Psoas muscle (tissue), 8 donors: Measurements from ENCODE around the gene VWA8. TPM values are rescaled to one million over a fixed set of nuclear protein-coding genes. Genes with fewer than 3 reads are reported as not detected.

ENCODE experiments used
- ATAC-seq, 4 donors: fragments of 200-7000 bp; cut with Tn5 transposase; one replicate each; pipeline ENCODE4 v1.9.1; 2020; ENCODE audit warnings: moderate library complexity in 3 of 4, mild to moderate bottlenecking in 2 of 4
- DNase-seq, 2 donors: peaks; one replicate each; pipeline ENCODE4 v3.0.0-alpha.2; 2020
- H3K27ac ChIP-seq: fragments of 200-600 bp; one replicate; pipeline ENCODE4 v1.8.0; 2022
- H3K27me3 ChIP-seq, 3 donors: fragments of 200-600 bp in 1 of 3; one replicate each; pipeline versions ENCODE4 v1.6.1 to v1.8.0; 2013 to 2022; ENCODE audit warnings: low read length in 2 of 3, mild to moderate bottlenecking in 2 of 3, moderate library complexity in 1 of 3; ENCODE audit not compliant: insufficient read depth in 3 of 3
- H3K36me3 ChIP-seq, 2 donors: fragments of 200-600 bp in 1 of 2; one replicate each; pipeline versions ENCODE4 v1.6.1 to v1.8.0; 2013 to 2022; ENCODE audit warnings: low read depth in 1 of 2, mild to moderate bottlenecking in 1 of 2, moderate library complexity in 1 of 2; ENCODE audit not compliant: insufficient read depth in 1 of 2
- H3K4me1 ChIP-seq: fragments of 200-600 bp; one replicate; pipeline ENCODE4 v1.8.0; 2022
- H3K4me3 ChIP-seq: fragments of 200-600 bp; one replicate; pipeline ENCODE4 v1.8.0; 2022; ENCODE audit warnings: mild to moderate bottlenecking
- H3K9me3 ChIP-seq: fragments of 200-600 bp; one replicate; pipeline ENCODE4 v1.8.0; 2022
- WGBS, 3 donors: extraction: QIAGEN DNeasy Blood & Tissue Kit; methylation state at CpG; one replicate each; pipeline versions ENCODE4 v1.1.6 to v1.1.7; 2013; 5-methylcytosine and 5-hydroxymethylcytosine counted together
- intact Hi-C, 2 donors: fragments of 100-400 bp; cut with DNase I; formaldehyde crosslinking; loops; one replicate each; pipeline versions ENCODE4 v1.11.0 to v1.14.2; 2022
- polyA plus RNA-seq, 3 donors: library from polyadenylated mRNA; stranded (reverse); fragments of 200-250 nt; gene quantifications; one replicate each; pipeline ENCODE4 v1.2.3, GENCODE V29; 2013
- total RNA-seq, 4 donors: library from RNA; stranded (reverse); fragmentation: NEBNext Ultra II Directional in 2 of 4; extraction: Animal tissue kit (Norgen Biotek cat#: 25700) in 2 of 4; gene quantifications; one replicate each; pipeline versions ENCODE4 v1.2.1 to v1.2.4, GENCODE V29; 2021 to 2023
- TF ChIP-seq, protein P1 (sequence below): fragments of 200-600 bp; IDR thresholded peaks from one replicate; pipeline ENCODE4 v1.8.0; 2022; ENCODE audit warnings: antibody characterized with exemption
- donor health status: healthy with polysubstance abuse.
- donor health status: DM: no; HTN: no; CAD: no; lungs with moderate emphysema.
- donor health status: Bipolar disorder and iron deficiency.
- donor health status: healthy.
- donor health status: DM: yes; HTN: yes; CAD: no.
- donor health status: DM: no; HTN: no; CAD: no.
- donor health status: DM: no; HTN: no; CAD: no.
- donor health status: DM: yes; HTN: yes; CAD: no.

Gene VWA8
- total and polyA plus RNA-seq, 7 donors = 8.6 to 50.5 (median 30.1) TPM

DNA sequence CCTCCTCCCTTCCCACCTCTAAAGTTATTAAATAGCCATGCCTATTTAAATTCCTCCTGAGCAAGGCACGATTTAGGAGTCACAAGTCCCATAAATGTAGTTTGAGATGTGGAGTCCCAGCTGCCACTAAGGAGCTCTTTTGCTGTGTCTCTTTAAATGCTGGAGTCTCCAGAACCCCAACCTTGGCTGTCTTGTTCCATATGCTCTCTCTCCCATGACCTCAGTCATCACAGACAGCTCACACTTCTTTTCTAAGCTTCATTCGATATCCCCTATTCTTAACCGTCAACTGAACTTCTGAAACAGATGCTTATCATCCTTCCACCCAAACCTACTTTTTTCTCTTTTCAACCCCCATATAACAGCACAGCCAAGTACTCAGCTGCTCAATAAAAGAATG, 197.1 kb downstream of the VWA8 start:
- no peak overlapping the region for H3K27ac ChIP-seq
- ATAC-seq = no peak
- intact Hi-C loops = loop anchor here in 1 of 2 donors (10.0 kb wide), 1 partner anchor 51 kb away; no protein-coding TSS in a partner anchor
- 39 to 49% (median 40%) methylated on average over 3 of the region's 3 CpGs for WGBS, 3 donors
- DNase-seq = no peak
- no peak overlapping the region for H3K4me3 ChIP-seq
- peaks cover 0 to 17% of the 10 kb centered on the region in 2 donors for H3K36me3 ChIP-seq
- no peaks in the 10 kb centered on the region for H3K27me3 ChIP-seq
- H3K4me1 ChIP-seq = no peaks in the 10 kb centered on the region
- H3K9me3 ChIP-seq = no peaks in the 10 kb centered on the region
- TF ChIP-seq, protein P1, sequence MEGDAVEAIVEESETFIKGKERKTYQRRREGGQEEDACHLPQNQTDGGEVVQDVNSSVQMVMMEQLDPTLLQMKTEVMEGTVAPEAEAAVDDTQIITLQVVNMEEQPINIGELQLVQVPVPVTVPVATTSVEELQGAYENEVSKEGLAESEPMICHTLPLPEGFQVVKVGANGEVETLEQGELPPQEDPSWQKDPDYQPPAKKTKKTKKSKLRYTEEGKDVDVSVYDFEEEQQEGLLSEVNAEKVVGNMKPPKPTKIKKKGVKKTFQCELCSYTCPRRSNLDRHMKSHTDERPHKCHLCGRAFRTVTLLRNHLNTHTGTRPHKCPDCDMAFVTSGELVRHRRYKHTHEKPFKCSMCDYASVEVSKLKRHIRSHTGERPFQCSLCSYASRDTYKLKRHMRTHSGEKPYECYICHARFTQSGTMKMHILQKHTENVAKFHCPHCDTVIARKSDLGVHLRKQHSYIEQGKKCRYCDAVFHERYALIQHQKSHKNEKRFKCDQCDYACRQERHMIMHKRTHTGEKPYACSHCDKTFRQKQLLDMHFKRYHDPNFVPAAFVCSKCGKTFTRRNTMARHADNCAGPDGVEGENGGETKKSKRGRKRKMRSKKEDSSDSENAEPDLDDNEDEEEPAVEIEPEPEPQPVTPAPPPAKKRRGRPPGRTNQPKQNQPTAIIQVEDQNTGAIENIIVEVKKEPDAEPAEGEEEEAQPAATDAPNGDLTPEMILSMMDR = no peak

DNA sequence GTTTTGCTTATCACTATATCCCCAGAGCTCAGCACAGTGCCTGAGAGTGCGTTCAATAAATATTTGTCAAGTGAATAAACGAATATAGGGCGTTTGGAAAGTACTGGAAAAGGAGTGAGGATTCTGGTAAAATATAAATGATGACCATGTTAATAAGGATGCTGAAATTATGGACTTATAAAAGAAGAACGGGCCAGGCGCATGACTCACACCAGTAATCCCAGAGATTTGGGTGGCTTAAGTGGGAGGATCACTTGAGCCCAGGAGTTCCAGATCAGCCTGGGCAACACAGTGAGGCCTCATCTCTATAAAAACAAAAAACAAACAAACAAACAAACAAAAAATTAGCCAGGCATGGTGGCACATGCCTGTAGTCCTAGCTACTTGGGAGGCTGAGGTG, 198.1 kb downstream of the VWA8 start:
- Histone ChIP-seq H3K9me3 (no peaks in the 10 kb centered on the region), H3K27ac (no peak overlapping the region), H3K36me3 (peaks cover 0 to 20% of the 10 kb centered on the region in 2 donors), H3K27me3 (no peaks in the 10 kb centered on the region), H3K4me3 (no peak overlapping the region), H3K4me1 (no peaks in the 10 kb centered on the region)
- intact Hi-C loops = loop anchor here in 1 of 2 donors (10.0 kb wide), 1 partner anchor 52 kb away; no protein-coding TSS in a partner anchor
- DNase-seq (no peak), ATAC-seq (no peak)
- 92 to 95% (median 93%) methylated on average over 5 of the region's 5 CpGs for WGBS, 3 donors
- TF ChIP-seq, protein P1 = no peak

DNA sequence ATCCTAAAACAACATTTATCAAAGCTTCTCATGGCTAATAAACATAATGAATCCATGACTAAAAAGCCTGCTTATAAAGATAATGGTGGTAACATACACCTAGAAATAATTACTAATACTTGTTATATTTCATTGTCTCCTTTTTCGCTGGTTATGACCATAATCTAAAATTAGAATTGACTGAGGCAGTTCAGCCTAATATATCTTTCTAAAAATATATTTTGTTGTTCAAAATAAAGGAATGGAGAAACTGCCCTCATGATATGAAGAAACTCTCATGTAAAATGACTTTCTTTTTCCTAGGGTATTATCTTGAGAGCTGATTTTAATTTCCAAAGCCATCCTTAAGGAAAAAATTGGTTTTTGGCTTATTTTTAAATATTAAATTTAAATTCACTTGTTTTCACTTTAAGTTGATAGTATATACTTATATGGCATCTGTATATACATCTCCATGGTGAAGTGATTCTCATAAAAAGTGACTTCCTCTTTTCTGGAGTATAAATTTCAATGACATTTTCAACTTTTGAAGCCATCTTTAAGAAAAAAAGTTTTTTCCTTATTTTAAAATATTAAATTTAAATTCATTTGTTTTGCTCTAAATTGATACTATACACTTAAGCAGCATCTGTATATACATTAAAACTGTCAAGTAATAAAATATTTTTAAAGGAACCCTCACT, 204.6 kb downstream of the VWA8 start:
- no peaks in the 10 kb centered on the region for H3K9me3 ChIP-seq
- H3K4me1 ChIP-seq = peaks cover 8% of the 10 kb centered on the region
- no peaks in the 10 kb centered on the region for H3K27me3 ChIP-seq
- peak overlapping the region; percentile 42 for H3K27ac ChIP-seq
- DNase-seq (no peak), ATAC-seq (peak in 2 of 4 donors; percentile 50 to 67)
- WGBS, 3 donors = 24 to 39% (median 27%) methylated on average over 1 of the region's 1 CpG
- H3K4me3 ChIP-seq = no peak overlapping the region
- intact Hi-C loops = no loop called here
- H3K36me3 ChIP-seq = peaks cover 0 to 20% of the 10 kb centered on the region in 2 donors
- TF ChIP-seq, protein P1 = no peak

DNA sequence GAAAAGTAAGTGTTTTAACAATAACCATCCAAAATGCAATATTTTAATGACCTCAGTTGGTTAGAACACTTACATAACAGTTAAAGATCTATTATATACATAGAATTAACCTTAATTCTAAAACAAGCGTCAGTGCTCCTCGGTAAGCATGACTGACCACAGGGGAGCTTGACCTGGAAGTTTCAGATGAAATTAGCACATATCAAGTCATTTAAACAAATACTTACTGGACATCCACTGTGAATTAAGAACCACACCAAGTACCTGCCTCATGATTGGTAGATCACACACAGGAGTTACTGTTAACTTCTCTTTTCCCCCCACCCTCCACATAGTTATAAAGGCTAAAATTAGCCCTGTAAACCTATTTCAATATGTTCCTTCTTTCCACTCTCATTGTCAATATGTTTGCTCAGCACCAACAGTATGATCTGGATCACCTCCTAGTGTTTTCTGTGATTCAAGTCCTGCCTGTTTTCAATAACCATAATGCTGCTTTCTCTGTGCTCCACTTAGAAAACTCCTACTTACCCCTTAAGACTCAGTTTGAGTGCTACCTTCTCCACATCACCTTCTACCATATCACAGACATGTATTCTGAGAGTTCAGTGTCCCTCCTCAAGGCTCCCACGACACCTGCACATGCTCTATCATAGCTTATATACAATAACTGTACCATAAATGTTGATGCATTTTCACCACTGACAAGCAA, 209.0 kb downstream of the VWA8 start:
- no peak overlapping the region for H3K4me3 ChIP-seq
- TF ChIP-seq, protein P1 = no peak
- H3K27ac ChIP-seq = no peak overlapping the region

More for the DNA sequence above, 209.0 kb downstream of the VWA8 start:
- no peaks in the 10 kb centered on the region for H3K27me3 ChIP-seq
- no peak for DNase-seq
- peaks cover 7% of the 10 kb centered on the region for H3K4me1 ChIP-seq
- H3K36me3 ChIP-seq = peaks cover 0 to 6% of the 10 kb centered on the region in 2 donors
- no peaks in the 10 kb centered on the region for H3K9me3 ChIP-seq
- intact Hi-C loops = no loop called here
- ATAC-seq = no peak
- WGBS, 3 donors = 69 to 93% (median 74%) methylated on average over 3 of the region's 3 CpGs
